Fibroblast of pulmonary artery (primary cell): ENCODE measurements around the gene SRPX.

Source experiments
- DNase-seq: peaks from one replicate; pipeline ENCODE4 v3.0.0-alpha.2; 2010; ENCODE audit warnings: low read depth
- H3K4me3 ChIP-seq: replicated peaks from 2 replicates; pipeline ENCODE4 v1.5.1; 2011; ENCODE audit warnings: low read depth, mild to moderate bottlenecking, control low read depth, low read length, moderate library complexity
- TF ChIP-seq, protein P1 (sequence below): IDR thresholded peaks from 2 replicates; pipeline ENCODE4 v1.5.1; 2011; ENCODE audit warnings: mild to moderate bottlenecking, control low read depth, low read length, inconsistent platforms; ENCODE audit errors: missing control alignments

The SRPX gene

DNA sequence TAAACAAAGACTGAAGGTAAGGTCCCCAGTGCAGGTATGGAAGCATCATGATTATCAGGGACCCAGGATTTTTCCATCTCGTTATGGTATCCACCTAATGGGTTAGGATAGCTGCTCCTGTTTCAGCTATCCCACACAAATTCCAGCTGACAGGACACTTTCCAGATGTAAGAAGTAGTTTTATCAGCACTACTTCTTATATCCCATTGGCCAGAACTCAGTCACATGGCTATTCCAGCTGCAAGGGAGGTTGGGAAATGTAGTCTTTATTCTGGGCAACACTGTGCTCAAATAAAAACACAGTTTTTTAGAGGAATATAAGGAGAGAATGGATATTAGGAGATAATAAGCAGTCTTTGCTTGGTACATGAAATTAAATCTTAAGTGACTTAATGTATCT lies 96.7 kb downstream of the SRPX start:
- no peak for DNase-seq
- TF ChIP-seq, protein P1, sequence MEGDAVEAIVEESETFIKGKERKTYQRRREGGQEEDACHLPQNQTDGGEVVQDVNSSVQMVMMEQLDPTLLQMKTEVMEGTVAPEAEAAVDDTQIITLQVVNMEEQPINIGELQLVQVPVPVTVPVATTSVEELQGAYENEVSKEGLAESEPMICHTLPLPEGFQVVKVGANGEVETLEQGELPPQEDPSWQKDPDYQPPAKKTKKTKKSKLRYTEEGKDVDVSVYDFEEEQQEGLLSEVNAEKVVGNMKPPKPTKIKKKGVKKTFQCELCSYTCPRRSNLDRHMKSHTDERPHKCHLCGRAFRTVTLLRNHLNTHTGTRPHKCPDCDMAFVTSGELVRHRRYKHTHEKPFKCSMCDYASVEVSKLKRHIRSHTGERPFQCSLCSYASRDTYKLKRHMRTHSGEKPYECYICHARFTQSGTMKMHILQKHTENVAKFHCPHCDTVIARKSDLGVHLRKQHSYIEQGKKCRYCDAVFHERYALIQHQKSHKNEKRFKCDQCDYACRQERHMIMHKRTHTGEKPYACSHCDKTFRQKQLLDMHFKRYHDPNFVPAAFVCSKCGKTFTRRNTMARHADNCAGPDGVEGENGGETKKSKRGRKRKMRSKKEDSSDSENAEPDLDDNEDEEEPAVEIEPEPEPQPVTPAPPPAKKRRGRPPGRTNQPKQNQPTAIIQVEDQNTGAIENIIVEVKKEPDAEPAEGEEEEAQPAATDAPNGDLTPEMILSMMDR: no peak
- H3K4me3 ChIP-seq: no peak overlapping the region

DNA sequence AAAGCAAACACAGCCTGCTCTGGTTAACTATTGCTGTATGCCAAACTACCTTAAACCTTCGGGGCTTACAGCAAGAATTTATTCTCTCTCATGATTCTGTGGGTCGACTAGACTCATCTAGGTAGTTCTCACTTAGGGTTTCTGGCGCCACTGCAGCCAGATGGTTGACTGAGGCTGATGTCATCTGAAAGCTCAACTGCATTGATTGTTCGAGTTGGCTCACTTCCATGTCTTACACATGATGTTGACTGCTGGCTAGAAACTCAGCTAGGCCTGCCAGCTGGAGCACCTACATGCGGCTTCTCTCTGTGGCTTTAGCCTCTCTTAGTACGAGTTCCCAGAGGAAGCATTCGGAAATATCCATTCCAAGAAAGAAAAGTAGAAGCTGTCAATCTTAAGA lies 103.2 kb downstream of the SRPX start:
- TF ChIP-seq, protein P1: no peak
- no peak overlapping the region for H3K4me3 ChIP-seq
- peak; percentile 65 for DNase-seq

DNA sequence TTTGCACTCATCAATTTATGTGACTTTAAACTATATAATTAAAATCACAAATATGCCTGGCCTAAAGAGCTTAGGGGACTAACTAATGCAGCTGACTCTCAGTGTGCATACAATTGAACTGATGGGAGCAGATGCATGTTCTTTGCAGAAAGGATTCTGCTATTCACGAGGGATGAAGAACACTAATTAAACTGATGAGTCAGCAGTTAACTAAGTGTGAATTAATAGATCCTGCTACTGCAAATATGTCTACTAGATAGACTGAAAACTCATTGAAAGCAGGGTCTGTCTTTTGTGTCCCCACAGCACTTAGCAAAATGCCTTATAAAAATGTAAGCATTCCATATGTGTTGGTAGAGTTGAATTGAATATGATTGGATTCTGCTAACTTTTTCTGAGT lies 104.0 kb downstream of the SRPX start:
- H3K4me3 ChIP-seq: no peak overlapping the region
- no peak for DNase-seq
- TF ChIP-seq, protein P1: no peak

DNA sequence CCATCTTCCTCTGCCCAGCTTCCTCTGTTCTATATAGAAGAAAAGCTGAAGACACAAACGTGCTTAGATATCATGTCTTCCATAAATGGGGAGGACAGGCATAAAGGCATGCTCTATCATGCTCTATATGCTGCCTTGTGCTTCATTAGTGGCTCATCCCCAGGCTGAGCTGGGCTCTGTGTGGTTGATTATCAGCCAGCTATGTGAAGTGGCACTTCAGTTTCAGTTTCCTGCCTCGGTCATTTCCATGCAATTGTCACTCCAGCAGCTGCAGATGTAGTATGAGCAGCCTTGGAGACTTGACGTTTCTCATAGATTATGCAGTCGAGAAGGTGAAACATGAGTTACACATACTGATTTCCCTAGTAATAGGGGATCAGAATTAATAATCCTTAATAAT lies 108.1 kb downstream of the SRPX start:
- TF ChIP-seq, protein P1: no peak
- no peak overlapping the region for H3K4me3 ChIP-seq
- no peak for DNase-seq

DNA sequence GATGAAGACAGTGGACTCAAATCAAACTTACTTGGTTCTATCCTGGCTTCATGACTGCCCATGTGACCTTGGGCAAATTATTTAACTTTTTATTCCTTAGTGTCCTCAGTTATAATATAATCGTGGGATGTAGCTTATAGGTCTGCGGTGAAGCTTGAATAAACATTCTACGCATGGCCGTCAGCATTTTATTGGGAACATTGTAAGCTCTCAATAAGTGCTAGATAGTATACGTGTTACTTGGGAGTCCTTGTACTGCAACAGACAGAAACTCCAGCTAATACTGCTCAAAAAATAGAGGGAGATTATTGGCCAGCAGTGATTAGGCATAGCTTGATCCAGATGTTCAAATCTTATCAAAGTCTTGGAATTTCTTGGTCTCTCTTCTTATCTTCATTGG lies 109.5 kb downstream of the SRPX start:
- TF ChIP-seq, protein P1: no peak
- no peak overlapping the region for H3K4me3 ChIP-seq
- DNase-seq: no peak

DNA sequence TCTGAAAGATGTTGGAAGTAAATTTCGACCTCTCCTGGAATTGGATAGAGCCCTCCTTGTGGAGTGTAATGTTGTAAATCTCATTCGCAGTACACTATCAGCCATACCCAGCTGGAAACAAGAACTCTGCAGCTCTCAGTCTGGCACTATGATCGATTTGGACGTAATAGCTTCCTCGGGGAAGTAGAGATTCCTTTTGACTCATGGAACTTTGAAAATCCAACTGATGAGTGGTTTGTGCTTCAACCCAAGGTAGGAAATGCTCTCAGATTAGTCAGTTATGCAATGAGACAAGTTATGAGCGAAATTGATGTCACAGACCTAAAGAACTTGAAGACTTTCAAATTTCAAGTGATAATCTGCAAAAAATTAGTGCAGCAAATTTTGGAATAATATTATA lies 110.4 kb downstream of the SRPX start:
- no peak overlapping the region for H3K4me3 ChIP-seq
- peak; percentile 66 for DNase-seq
- TF ChIP-seq, protein P1: no peak

DNA sequence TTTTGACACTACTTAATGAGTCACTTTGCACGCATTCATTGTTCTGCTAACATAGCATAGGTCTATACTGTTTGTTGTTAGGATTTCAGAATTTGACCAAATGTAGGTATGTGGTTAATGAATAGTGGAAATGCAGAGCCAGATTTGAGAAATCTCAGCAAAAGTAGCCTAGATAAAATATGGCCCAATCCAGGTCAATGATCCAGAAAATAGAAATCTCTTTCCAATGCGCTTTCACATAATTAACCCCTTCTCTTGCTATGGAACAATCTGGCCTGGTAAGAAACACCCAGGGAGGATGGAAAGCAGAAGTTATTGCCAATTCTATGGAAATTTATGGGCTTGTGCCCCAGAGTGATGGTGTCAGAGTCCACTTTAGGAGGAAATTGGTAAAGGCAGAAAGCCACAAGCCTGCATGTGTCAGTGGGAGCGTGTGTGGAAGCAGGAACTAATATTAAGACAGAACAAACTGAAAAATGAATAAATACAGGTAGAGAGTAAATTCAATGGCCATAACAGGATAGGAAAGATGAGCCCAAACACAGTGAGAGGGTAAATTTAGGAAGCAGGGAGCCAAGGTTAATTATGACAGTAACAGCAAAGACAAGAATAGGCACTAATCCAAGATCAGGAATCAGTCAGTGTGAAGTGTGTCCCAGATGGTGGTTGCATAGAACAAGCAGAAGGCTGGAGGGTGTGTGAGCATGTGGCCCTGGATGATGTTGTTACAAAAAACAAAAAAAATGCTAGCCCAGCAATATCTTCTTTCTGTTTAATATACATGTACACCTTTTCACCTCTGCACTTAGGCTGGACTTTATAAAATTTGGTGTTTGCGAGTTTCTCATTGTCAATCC lies 111.4 kb downstream of the SRPX start:
- TF ChIP-seq, protein P1: no peak
- DNase-seq: no peak
- H3K4me3 ChIP-seq: no peak overlapping the region
